ENCODE data around the gene AQP12A. TPM values are rescaled to one million over a fixed set of nuclear protein-coding genes. Genes with fewer than 3 reads are reported as not detected.
"Not testable (repeated sequence)": the region's sequence is repeated elsewhere in the genome, so short reads cannot be mapped to it uniquely, and the experiment has no call there.

Gene AQP12A
- total and polyA plus RNA-seq, 8 donors = not detected

GRCh38 chr2:240687741-240688552, 3.7 kb upstream of the AQP12A start:
- Histone ChIP-seq H3K4me1 (peaks cover 0 to 8% (median 0%) of the 10 kb centered on the region in 4 donors), H3K9me3 (no peaks in the 10 kb centered on the region), H3K27ac (no peak overlapping the region), H3K4me3 (no peak overlapping the region), H3K27me3 (peaks cover 0 to 5% (median 0%) of the 10 kb centered on the region in 3 donors), H3K36me3 (no peaks in the 10 kb centered on the region)
- DNase-seq = peak in 1 of 2 donors; percentile 0
- intact Hi-C loops (cut with DNase I; ENCODE audit: low total_unique reads) = no loop called here
- no peak for TF ChIP-seq EP300 (IDR thresholded peaks at IDR 0.05)
- no peak for TF ChIP-seq POLR2A (IDR thresholded peaks at IDR 0.05)
- no peak for TF ChIP-seq CTCF (IDR thresholded peaks at IDR 0.05)
- no peak for TF ChIP-seq POLR2AphosphoS5 (IDR thresholded peaks at IDR 0.05)
- WGBS, 5 donors = 87 to 90% (median 90%) methylated on average over 11 to 14 of the region's 14 CpGs

- Histone ChIP-seq H3K36me3 (no peaks in the 10 kb centered on the region), H3K4me3 (no peak overlapping the region), H3K4me1 (peaks cover 0 to 8% (median 0%) of the 10 kb centered on the region in 4 donors), H3K9me3 (no peaks in the 10 kb centered on the region), H3K27ac (no peak overlapping the region), H3K27me3 (peaks cover 0 to 5% (median 0%) of the 10 kb centered on the region in 3 donors)
- WGBS, 5 donors = 88 to 98% (median 95%) methylated on average over 9 of the region's 9 CpGs
- TF ChIP-seq CTCF (IDR thresholded peaks at IDR 0.05) (no peak), EP300 (IDR thresholded peaks at IDR 0.05) (no peak)
- peak in 1 of 2 donors; percentile 1 for DNase-seq
- intact Hi-C loops (cut with DNase I; ENCODE audit: low total_unique reads) = no loop called here
Observed at GRCh38 chr2:240688553-240688919, 3.1 kb upstream of the AQP12A start.

DNA sequence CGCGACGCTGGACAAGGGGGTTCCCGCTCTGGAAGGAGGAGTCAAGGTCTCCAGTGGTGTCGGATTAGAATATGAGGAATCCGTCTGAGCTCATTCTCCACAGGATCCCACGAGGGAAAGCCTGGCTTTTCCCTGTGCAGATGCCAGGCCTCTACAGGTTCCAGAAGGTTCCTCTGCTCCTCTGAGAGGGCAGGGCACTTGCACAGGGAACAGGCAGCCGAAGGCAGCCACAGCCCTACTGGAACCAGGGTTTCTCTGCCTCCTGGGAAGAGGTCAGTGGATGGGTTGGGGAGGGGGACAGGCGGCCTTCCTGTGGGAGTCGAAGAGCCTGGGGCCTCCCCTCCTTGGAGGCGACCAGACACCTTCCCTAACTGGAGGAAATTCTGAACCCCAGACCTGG, 1.7 kb upstream of the AQP12A start:
- no peaks in the 10 kb centered on the region for H3K27me3 ChIP-seq
- no peaks in the 10 kb centered on the region for H3K36me3 ChIP-seq
- H3K4me1 ChIP-seq = peaks cover 0 to 8% (median 0%) of the 10 kb centered on the region in 4 donors
- intact Hi-C loops (cut with DNase I; ENCODE audit: low total_unique reads) = no loop called here
- no peak overlapping the region for H3K4me3 ChIP-seq
- peak in 1 of 2 donors; percentile 0 for DNase-seq
- 69 to 85% (median 77%) methylated on average over 6 to 11 of the region's 11 CpGs for WGBS, 5 donors
- no peak overlapping the region for H3K27ac ChIP-seq
- no peaks in the 10 kb centered on the region for H3K9me3 ChIP-seq
- TF ChIP-seq POLR2A (IDR thresholded peaks at IDR 0.05) (no peak), CTCF (IDR thresholded peaks at IDR 0.05) (no peak), POLR2AphosphoS5 (IDR thresholded peaks at IDR 0.05) (no peak), EP300 (IDR thresholded peaks at IDR 0.05) (no peak)

DNA sequence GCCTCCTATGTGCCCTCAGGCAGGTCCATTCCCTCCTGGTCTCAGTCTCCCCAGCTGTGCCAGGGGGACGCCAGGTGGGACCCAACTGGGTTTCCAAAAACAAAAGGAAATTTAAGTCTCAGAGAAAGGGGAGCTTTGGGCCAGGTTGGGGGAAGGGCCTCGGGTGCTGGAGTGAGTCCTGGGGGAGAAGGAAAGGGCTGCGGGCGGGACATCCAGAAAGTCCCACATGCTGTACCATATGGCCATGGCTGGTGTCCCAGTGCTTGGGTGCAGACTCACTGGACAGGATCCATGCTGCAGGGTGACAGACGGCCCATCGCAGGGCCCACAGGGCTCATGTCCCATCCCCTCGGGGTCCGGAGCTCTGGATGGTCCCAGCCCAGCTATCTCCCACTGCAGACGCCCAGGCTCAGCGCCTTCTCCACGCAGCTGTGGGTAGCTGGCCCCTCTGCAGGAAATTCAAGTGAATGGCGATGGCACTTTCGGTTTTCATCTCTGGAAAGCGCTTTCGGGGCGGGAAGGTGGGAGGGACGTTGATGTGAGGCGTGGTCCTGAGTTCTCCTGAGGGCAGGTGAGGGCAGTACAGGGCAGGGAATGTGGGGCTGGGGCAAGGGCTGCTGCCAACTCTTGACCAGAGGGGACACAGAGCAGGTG, 1.1 kb upstream of the AQP12A start:
- H3K9me3 ChIP-seq; H3K27ac ChIP-seq; H3K4me3 ChIP-seq; H3K36me3 ChIP-seq; H3K27me3 ChIP-seq; DNase-seq; H3K4me1 ChIP-seq; intact Hi-C loops (cut with DNase I; ENCODE audit: low total_unique reads): not testable (repeated sequence)
- WGBS, 5 donors = 77 to 96% (median 86%) methylated on average over 4 to 8 of the region's 18 CpGs

- 47 to 57% (median 52%) methylated on average over 1 of the region's 2 CpGs; no CpG with 5 or more reads in 1 of the 5 donors for WGBS, 5 donors
- DNase-seq = peak in 1 of 2 donors; percentile 12
- H3K4me3 ChIP-seq; H3K27ac ChIP-seq; intact Hi-C loops (cut with DNase I; ENCODE audit: low total_unique reads); H3K9me3 ChIP-seq; H3K36me3 ChIP-seq; H3K27me3 ChIP-seq; H3K4me1 ChIP-seq: not testable (repeated sequence)
Observed at GRCh38 chr2:240691075-240691427, 615 bp upstream of the AQP12A start.

DNA sequence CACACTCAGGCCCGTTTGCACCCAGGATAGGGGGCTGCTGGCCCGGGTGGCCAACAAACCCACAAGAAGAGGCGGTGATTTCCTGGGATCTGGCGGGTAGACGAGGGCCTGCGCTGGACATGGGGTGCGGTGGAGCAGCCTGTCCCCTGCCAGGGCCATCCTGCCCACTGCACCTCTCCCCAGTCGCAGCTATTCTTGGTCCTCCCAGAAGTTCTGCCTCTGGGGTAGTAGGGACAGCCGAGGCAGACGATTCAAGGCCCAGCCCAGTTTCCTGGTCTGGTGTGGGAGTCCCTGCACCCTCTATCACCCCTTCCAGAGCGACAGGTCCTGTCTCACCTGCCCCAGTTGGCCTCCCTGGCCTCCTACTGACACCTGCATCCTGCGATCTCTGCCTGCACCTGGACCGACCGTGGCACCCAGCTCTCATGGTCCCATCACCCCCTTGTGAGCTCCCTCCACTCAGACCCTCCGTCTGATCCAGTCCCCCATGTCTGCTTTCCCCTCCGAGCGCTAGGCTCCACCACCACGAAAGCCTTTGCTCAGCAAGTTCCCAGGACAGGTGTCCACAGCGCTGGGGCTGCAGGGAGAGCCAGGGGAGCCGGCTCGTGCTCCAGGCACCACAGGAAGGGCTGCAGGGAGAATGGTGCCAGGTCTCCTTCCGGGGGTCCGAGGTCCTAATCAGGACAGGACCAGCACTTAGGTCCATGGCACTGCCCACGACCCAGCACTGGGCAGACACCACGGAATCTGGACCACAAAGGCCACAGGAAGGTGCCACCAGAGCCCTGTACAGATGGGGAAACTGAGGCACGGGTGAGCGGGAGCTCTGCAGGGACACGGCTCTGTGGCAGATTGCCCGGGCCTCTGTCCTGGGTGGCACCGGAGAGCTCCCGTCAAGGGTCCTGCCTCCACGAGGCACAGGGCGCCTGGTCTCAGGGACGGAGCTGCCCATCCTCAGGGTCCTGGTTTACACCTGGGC, 1.2 kb downstream of the AQP12A start:
- H3K4me3 ChIP-seq; H3K9me3 ChIP-seq; H3K27me3 ChIP-seq; H3K36me3 ChIP-seq; intact Hi-C loops (cut with DNase I; ENCODE audit: low total_unique reads); H3K4me1 ChIP-seq; H3K27ac ChIP-seq; DNase-seq: not testable (repeated sequence)
- 68 to 81% (median 74%) methylated on average over 3 to 16 of the region's 34 CpGs for WGBS, 5 donors

- intact Hi-C loops (cut with DNase I; ENCODE audit: low total_unique reads); H3K36me3 ChIP-seq; H3K4me3 ChIP-seq; H3K4me1 ChIP-seq; H3K27me3 ChIP-seq; H3K27ac ChIP-seq; DNase-seq; H3K9me3 ChIP-seq: not testable (repeated sequence)
- WGBS, 5 donors = 70% methylated on average over 2 of the region's 12 CpGs; no CpG with 5 or more reads in 4 of the 5 donors
Observed at GRCh38 chr2:240694304-240694703, 2.6 kb downstream of the AQP12A start.

All from stomach (tissue), 9 donors.